ENCODE measurements around the gene TCP11L2.

The TCP11L2 gene

DNA sequence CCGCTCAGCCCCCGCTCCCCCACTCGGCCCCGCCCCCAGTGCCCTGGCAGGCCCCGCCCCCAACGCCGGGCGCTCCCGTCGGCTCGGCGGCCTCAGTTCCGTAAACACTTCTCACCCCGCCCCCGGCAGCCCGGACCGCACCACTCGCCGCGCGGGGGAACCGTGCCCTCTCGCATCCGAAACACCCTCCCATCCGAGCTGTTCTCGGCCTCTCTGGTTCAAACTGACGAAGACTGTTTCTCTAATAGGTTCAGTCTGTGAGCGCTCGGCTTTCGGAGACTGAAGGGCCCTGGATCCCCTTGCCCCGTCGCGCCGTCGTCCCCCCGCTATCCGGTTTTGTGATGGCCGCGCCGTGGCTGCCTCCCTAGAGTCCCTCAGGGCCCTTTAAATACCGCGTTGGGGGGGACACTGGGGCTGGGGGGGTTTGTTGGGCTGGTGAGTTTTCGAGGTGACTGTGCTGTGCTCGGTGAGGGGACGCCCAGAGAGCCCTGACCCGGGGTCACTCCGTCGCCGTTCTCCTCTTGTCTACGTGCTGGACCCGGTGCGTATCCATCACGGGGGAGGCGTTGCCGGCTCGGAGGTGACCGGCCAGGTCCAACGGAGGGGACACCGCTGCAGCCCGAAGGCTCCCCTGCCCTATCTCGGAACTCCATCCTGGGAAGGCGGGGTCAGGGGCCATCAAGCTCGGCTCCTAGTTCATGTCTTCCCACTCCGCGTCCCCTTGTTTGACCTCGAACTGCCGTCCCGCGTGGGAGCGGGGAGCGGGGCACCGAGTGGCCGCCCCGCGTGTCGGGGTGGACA is at the start of gene TCP11L2:
Gene TCP11L2 (plus strand): TSS at position 333 of the 801 bp plus-strand sequence. CDS start 8,343 bp downstream, outside the sequence.
- peak; percentile 11 for DNase-seq

GRCh38 chr12:106254724-106255123 is 47.8 kb upstream of the TCP11L2 start:
- no peak for DNase-seq

DNA sequence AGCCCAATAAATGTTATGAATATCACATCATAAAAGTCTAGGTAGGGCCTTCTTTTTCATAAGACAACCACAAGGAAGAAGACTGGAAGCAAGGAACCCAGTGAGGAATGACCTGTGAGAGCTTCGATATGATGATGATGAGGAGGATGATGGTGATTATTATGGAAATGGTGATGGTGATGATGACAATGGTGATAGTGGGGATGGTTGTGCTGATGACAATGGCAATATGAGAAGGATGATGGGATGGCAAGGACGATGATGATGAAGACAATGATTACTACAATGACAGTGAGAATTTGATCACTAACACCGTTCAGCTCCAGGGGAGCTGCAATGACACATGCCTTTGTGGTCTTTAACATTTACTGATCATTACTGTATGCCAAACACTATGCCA is 47.0 kb upstream of the TCP11L2 start:
- no peak for DNase-seq

DNA sequence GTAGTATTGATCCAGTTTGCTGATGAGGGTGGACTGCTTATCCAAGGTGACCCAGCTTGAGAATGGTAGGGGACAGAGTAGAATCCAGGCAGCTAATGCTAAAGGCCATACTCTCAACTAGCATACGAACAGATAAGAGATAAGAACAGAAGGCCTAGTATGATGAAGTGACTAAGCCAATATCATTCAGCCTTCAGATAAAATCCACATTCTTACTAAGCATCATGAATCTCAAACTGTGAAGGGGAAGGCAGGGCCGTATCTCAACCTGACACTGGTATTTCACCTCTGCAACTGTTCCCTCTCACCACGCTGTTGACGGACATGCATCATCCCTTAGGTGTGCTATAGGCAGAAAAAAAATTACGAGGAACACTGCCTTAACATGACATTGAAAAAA is 46.6 kb upstream of the TCP11L2 start:
- DNase-seq, result no peak

GRCh38 chr12:106256524-106256923 is 46.0 kb upstream of the TCP11L2 start:
- DNase-seq, result no peak

DNA sequence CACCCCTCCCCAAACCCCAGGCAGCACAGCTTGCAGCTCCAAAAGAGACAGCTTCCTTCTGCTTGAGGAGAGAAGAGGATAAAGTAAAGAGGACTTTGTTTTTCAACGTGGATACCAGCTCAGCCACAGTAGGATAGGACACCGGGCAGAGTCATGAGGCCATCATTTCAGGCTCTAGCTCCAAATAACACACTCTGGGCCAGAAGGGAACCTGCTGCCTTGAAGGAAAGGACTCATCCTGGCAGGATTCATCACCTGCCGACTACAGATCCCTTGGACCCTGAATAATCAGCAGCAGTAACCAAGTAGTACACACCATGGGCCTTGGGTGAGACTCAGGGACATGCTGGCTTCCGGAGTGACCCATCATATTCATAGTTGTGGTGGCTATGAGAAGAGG is 44.3 kb upstream of the TCP11L2 start:
- no peak for DNase-seq

DNA sequence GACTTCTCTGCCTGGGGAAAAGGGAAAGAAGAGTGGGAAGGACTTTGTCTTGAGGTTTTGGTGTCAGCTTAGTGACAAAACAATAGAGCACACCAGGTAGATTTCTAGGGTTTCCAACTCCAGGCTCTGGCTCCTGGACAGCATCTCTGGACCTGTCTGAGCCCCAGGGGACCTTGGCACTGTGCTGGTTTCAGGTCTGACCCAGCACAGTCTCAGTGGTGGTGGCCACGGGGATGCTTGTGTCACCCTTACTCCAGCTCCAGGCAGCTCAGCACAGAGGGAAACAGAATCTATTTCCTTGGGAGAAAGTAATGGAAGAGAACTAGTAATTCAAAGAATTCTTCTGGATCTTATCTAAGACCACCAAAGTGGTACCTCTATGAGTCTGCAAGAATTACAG is 43.6 kb upstream of the TCP11L2 start:
- no peak for DNase-seq

GRCh38 chr12:106265116-106265515 is 37.4 kb upstream of the TCP11L2 start:
- DNase-seq, result no peak

DNA sequence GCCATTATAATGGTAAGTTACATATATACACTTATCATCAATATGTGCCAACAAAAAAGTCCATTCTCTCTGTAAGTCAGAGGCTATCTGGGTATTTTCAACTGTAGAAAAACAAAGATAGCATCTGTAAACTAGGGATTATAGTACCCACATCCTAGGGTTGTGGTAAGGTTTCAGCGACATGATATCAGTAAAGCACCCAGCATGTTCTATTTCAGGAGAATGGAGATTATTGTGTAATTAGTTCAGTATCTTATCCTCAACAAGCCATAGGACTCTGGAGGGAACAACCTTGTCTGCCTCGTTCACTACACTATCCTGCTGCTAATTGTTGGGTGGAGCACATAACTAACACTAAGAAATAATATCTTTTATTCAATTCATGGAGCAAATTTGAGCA is 35.0 kb upstream of the TCP11L2 start:
- DNase-seq, result no peak

GRCh38 chr12:106269150-106269771 is 33.3 kb upstream of the TCP11L2 start:
- DNase-seq, result no peak

DNA sequence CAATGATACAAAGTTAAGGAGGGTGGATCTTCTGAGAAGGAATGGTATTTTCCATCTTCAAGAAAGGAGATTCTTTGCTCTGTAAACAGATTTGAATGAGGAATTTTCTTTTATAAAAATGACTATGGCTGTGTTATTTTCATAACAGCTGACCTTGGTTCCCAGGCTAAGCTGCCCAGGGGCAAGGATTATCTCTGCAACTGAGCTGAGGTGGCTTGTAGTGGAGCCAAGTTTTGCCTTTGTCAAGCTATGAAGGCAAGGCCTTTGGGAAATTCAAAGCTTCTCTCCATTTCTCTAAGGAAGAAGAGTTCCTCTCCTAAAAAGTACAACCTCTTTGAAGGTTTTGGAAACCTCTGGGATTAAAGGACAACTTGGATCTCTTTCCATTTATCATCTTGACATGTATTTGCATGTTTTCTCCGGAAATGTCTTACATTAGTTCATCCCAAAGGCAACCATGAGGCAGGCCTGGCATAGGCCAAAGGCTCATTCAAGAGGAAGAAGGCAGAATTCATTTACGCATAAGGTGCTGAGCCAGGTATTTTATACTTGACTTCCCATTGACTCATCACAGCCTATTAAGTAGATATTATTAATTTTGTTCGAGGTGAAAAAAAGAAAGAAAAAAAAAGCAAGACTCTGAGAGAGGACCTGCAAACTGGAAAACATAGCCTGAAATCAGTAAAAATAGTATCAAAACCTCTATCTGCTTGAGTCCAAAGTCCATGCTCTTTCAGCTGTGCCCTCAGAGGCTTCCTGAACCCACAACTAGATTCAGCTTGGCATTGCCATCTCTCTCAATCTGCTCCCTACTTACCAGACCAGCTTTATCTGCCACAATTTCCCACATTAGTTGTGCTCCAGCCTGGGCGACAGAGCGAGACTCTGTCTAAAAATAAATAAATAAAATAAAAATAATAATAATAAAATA is 30.7 kb upstream of the TCP11L2 start:
- no peak for DNase-seq

DNA sequence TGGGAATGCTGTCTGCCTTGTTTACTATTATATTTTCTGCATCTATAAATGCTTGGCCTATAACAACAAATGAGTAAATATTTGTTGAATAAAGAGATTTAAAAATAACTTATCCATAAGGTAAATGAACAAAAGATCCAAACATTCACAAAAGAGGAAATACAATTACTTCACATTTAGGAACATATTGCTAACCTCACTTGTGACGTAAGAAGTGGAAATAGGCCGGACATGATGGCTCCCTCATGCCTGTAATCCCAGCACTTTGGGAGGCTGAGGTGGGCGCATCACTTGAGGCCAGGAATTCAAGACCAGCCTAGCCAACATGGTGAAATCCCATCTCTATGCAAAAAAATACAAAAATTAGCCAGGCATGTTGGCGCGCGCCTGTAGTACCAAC is 29.0 kb upstream of the TCP11L2 start:
- no peak for DNase-seq

DNA sequence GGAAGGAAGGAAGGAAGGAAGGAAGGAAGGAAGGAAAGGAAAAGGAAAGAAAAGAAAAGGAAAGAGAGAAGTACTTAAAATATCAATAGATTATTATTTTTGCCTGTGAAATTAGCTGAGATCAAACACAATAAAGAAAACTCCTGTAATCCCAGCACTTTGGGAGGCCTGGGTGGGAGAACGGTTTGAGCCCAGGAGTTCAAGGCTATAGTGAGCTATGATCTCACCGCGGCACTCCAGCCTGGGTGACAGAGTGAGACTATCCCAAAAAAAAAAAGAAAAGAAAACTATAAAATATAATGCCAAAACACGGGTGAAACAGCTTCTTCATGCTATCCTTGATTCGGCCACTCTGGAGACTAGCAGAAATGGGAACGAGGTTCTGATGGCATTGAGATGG is 28.5 kb upstream of the TCP11L2 start:
- no peak for DNase-seq

- no peak for DNase-seq
Observed at GRCh38 chr12:106274575-106275121, 27.9 kb upstream of the TCP11L2 start.

GRCh38 chr12:106275458-106275857 is 27.1 kb upstream of the TCP11L2 start:
- no peak for DNase-seq

- no peak for DNase-seq
Observed at GRCh38 chr12:106276032-106276740, 26.3 kb upstream of the TCP11L2 start.

- no peak for DNase-seq
Observed at GRCh38 chr12:106280106-106280505, 22.4 kb upstream of the TCP11L2 start.

DNA sequence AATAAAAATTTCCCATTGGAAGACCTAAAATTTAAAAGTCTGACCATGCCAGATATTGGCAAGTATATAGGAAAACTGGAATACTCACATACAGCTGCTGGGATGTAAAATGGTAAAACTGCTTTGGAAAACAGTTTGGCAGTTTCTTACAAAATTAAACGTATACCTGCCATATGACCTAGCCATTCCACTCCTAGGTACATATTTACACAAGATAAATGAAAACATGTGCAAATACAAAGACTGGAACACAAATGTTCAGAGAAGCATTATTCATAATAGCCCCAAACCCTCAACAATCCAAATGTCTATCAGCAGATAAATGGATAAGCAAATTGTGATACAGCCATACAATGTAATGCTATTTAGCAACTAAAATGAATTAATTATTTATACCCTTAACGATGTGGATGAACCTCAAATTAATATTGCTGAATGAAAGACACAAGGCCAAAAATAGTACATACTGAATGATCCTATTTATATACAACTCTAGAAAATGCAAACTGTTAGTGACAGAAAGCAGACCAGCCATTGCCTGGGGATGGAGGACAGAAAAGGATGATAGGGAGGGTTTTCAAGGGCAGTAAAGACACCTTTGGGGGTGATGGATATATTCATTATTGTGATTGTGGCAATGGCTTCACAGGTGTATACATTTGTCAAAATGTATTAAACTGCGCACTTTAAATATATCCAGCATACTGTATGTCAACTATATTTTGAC is 21.3 kb upstream of the TCP11L2 start:
- no peak for DNase-seq

GRCh38 chr12:106281804-106282203 is 20.7 kb upstream of the TCP11L2 start:
- DNase-seq, result no peak

- no peak for DNase-seq
Observed at GRCh38 chr12:106282457-106283097, 20.0 kb upstream of the TCP11L2 start.

All from GOT3 (cell line).